Stimulated activated CD8-positive, alpha-beta memory T cell treated with anti-CD3 and anti-CD28 coated beads, Interleukin-15, amount 100 ng/mL, for 4 hours (primary cell): Measurements from ENCODE around the gene TEDDM1.

Experiments
- DNase-seq, 2 donors: peaks; one replicate each; pipeline ENCODE4 v3.0.0-alpha.2; 2020; ENCODE audit warnings: low read depth in 2 of 2

TEDDM1 gene

DNA sequence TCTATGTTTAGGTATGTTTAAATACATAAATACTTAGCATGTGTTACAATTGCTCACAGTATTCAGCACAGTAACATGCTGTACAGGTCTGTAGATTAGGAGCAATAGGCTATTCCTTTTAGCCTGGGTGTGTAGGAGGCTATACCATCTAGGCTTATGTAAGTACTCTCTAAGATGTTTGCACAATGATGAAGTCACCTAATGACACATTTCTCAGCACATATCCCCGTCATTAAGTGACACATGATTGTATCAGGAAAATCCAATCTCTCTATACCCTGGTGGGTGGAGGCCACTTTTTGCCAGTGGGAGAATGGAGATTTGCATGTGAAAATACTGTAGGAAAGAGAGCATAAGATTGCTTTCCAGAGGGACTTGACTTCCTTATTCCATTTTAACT is 5.5 kb upstream of the TEDDM1 start:
- DNase-seq: no peak

DNA sequence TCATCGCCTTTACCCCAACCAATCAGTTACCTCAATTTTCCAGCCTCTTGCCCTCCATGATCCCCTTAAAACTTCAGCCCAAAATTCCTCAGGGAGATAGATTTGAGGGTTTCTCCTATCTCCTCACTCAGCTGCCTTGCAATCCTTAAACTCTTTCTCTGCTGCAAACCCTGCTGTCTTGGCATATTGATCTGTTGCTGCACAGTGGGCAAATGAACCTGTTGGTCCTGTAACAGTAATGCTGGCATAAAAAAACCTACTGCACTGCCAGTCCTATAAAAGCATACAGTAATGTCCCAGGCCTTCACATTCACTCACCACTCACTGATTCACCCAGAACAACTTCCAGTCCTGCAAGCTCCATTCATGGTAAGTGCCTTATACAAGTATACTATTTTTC is 5.1 kb upstream of the TEDDM1 start:
- DNase-seq: no peak

DNA sequence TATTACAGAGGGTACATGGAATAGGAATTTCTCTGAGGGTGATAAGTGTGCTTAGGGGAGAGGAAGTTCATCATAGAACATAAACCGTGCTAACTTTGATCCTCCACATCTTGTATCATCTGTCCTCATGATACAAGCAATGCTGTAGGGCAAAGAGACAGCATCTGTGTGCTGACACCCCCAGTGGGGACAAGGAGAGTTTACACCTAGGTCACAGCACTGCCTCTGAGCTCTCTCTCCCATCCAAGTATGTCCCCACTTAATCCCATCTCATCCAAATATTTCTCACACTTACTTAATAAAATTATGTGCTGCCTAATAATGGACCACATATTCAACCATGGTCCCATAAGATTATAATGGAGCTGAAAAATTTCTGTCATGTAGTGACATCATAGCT is 4.3 kb upstream of the TEDDM1 start:
- DNase-seq: no peak

DNA sequence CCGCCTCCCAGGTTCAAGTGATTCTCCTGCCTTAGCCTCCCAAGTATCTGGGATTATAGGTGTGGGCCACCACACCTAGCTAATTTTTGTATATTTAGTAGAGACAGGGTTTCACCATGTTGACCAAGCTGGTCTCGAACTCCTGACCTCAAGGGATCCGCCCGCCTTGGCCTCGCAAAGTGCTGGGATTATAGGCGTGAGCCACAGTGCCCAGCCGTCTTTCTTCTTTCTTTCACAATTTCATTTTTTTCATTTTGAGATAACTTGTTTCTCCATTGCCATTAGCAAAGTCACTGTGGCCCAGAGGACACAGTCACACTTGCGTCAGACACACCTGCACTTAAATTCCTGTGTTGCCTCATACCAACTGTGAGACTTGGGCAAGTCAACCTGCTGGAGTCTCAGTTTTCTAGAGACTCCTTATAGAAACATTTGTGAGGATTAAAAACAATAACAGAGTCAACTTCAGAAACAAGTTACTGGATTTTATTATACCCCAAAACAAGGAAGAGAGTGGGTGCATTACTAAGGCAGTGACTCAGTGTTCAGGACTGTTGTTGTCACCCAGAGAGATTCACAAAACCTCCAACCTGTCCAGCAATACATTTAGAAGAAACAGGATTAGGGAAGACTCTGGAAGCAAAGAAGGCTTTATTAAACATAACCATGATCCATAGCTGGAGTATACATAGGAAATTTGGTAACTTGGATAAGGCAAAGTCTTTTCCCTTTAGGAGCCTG is 2.6 kb downstream of the TEDDM1 start:
- no peak for DNase-seq

DNA sequence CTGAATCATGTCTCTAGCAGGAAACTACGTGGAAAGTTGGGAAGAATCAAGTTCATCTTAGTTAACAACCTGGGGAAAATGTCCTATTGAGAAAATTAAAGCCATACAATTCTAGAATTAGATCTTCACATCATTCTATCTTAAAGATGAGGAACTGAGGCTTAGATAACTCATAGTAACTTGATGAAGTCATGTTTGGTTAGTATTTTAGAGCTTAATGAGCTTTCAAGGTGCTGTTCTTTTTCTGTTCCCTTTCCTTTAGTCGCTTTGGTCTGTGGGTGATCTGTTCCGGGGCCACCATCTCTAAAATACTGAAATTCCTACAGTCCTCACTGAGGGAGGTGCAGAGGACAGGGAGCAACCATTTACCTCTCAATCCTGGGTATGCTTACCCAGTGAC is 4.6 kb downstream of the TEDDM1 start:
- DNase-seq: no peak

DNA sequence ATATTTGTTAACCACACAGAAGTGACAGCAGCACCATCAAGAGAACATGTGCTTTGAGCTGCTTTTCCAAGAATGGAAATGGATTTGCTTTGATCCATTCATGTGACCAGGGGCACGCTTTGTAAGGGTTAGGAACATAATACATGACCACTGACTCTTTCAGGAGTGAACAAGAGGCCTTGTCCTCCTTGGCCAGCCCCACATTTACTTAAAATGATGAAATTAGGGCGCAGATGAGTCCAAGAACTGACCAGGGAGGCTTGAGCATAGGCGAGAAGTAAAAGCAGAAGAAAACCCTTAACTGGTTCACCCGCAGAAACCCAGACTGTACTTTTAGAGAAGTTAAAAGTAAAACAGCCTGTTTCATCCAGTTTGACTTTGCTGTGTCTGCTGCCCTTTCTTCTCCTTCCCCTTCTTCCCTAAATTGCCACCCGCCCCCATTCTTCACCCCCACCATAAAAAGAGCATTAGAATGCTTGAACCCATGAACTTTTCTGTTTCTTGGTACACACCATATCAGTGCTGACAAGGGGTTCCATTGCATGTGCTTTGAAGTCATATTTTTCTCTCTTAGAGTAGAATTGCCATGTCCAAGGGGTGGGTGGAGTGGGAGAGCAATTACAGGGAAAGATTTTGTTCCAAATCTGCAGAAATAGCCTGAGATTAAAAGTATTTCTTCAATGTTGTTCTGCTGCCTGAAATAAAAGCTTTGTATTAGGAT is 6.3 kb downstream of the TEDDM1 start:
- no peak for DNase-seq

DNA sequence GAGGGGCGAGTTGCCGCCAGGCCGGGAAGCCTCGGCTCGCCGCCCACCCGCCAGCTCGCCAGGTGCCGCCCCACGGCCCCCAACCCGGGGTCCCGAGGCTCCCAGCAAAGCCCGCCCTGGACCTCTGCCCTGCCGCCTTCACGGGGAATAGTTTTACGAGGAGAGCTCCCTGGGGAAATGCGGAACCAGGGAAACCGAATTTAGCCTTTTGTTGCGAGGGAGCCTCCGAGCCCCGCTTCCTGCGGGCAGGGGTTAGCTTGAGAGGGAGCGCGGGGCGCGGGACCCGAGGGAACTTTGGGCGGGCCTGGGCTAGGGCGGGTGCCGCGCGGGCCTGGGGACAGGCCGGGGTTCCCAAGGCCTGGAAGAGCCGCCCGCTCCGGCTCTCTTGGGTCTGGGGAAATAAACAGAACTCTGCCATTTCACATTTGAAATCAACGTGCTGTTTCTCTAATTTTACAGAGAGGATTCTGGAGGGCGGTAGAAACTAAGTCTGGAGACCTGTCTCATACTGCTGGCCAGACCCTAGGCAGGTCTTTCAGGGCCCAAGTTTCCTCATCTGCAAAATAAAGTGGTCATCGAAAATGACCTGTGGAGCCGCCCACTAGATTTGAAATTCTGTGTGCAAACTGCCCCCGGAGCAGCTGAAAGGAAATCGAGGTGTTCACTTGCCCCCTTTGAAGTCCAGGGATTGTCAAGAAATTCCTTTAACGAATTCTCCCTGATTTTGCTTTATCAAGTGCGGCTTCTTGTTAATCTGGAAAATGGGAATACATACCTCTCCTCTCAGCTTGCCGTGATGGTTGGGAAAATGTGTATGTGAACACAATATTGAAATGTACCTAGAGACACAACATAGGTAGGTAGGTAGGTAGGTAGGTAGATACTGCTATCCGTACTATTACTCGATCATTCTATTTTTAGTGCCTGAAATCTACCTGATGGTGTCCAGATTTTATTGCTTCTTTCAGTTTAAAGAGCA is 8.1 kb downstream of the TEDDM1 start:
- DNase-seq: no peak

DNA sequence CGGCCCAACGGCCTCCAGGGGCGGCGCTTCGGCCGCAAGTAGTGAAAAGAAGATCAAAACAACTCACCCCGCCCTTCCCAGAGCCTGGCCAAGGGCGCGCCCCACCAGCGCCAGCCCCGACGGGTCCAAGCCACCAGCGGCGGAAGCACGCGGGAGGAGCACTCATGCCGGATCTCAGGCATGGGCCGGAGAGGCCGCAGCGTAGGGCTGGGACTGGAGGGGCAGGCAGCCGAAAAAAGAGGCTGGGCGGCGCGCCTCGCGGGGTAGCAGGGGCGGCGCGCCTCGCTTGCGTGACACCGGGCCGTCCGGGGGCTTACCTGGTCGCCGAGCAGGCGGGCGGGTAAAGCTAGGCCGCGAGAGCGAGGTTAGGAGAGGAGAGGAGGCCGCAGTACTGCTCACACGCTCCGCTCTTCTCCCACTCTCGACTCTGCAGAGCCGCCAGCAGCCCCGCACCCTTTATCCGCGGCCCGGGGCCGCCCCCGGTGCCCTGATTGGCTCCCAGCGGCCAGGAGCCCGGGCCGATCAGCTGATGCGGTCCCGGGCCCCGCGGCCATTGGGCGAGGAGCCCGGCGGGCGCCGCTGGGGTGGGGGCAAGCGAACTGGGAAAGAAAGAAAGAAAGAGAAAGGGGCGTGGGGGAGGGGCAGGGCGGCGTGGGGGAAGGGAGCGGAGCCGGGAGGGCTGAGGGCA is 9.0 kb downstream of the TEDDM1 start, which contains the start of gene GLUL:
GLUL (minus strand) TSS at position 429 of the 688 bp plus-strand sequence. CDS start 3,053 bp downstream, outside the sequence.
- DNase-seq: peak; percentile 34 to 53

DNA sequence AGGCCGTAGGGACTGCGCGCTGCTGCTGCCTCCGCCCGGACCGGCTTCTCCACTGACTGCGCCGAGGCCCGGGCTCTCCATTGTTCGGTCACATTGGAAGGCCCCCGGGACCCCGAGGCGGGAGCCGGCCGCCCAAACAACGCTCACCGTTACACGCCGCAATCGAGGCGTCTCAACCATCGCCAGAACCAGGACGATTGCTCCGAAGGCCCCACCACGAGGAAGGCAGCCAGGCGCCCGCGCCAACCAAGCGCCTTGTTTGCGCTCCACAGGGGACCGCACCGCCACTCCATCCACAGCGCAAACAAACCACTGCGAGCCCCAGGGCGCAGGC is 9.5 kb downstream of the TEDDM1 start:
- DNase-seq: no peak

DNA sequence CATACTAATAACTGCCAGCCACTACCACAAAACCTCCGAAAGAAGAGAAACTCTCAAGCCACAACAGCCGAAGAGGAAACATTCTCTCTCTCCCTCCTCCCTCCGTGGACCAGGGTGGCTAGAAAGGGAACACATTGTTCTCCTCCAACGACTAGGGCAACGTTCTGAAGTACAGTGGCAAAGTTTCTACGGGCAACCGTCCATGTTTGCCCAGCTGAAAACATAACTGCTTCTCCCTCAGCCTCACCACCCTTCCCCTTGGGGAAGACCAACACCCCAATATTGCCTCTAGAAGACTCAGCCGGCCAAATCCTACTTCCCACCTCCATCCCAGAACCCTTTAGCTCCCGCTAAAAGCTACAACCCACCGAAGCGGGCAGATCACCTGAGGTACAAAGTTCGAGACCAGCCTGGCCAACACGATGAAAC is 10.8 kb downstream of the TEDDM1 start:
- DNase-seq: no peak

DNA sequence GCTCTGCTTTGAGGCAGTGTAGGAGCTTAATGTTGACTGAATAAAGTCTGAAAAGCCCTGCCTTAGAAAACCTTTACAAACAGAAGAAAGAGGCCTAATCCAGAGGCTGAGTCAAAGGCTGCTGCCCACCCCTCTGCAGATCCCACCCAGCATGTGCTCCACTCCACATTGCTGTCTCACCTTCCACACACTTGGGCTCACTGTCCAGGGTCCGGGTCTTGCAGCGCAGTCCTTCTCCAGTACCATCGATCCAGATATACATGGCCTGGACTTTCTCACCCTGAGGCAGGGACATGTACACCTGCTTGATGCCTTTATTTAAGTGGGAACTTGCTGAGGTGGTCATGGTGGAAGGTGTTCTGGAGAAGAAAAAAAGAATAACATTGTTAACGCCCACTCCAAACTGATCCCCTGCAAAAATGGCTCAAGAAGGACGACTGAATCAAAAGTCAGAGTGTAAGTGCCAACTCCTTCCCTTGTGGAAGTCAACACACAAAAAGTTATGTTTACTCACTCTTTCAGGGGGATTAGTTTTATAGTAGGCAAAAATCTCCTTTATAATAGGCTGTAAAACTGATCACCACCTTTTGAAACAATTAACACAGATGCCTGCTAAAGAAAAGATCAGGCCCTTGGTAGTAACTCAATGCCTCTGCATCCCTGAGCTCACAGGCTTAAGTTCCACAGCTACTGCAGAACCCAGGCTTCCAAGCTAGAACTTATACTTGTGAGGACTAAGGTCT is 11.9 kb downstream of the TEDDM1 start:
- DNase-seq: no peak

DNA sequence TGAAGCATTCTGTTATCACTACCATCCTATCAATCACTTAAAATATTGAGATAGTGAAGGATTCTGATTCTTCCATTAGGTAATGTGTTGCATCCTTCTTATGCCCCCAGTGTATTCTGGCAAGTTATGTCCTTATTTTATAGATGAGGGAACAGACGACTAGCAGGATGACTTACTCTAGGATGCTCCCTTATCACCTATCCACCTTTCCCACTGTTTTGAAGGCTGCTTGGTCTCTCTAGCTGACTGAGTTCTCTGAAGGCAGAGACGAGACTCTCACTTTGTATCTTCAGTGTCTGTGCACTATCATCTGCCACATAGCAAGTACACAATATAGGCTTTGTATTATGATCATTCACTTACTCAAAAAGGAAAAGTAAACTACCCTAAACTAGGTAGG is 12.9 kb downstream of the TEDDM1 start:
- DNase-seq: no peak

DNA sequence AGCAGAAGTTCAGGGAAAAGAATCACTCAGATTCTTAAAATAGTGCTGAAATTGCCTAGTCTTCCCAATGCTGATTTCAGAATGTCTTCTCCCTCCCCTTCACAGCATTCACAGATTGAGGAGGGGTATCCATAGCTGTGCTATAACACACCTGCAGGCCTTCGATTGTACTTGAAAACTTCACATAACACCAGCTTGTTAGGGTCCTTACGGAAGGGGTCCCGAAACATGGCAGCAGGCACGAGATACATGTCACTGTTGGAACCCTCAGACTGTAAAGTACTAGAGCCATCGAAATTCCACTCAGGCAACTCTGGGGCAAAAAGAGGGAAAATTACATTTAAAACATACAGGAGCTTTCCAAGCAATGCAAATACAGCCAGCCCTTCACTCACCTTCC is 13.5 kb downstream of the TEDDM1 start:
- no peak for DNase-seq

DNA sequence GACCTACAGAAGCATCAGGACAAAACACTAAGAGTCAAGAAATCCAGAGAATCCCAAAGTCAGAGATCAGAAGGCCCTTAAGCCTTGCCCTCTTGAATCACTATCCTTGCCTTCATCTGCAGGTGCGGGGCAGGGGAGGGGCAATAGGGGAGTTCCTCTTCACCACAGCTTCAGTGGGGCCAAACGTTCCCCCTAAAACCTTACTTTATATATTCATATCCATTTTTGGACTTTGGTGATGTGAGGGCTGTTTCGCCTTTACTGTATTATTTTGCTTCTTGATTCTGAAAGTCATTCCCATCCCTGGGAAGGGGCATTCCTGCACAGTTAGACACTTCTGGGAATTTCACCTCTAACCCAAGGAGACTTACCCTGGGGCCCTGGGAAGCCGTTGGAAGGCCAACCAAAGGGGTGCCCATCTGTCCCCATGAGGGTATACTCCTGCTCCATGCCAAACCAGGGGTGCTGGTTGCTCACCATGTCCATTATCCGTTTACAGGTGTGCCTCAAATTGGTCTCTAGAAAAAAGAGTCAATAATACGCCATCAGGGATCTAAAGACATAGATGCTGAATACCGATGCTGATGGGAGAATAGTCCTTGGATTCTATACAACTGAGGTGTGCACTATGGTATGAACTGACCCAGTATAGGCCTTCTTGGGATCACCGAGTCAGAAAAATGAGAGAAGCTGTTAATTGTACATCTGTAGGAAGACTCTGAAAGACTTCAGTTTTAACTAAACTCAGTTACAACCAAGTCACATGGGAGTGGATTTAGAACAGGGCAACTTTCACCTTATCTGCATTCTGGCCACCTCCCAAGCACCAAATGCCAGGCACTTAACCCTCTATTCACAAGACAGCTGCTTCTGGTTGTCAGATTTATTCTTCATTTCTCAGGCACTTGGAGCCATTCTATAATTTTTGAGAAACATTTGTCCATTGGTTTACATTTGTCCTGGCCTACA is 14.3 kb downstream of the TEDDM1 start:
- DNase-seq: no peak

DNA sequence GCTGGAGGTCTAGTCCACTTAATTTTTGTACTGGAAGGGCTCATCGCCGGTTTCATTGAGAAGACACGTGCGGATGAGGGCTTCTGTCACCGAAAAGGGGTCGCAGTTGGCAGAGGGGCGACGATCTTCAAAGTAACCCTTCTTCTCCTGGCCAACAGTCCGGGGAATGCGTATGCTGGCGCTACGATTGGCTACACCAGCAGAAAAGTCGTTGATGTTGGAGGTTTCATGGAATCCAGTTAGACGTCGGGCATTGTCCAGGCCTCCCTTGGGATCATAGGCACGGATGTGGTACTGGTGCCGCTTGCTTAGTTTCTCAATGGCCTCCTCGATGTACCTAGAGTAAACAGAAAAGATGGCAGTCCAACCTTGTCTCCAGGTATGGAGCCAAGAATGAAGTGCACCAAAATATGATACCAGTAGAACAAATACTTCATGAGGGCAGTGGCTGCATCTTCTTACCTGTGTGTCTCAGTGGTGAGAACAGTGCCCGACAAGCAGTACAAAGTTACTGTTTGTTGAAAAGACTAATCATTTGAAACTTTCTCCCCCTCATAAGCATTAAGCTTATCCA is 16.0 kb downstream of the TEDDM1 start:
- DNase-seq: no peak

DNA sequence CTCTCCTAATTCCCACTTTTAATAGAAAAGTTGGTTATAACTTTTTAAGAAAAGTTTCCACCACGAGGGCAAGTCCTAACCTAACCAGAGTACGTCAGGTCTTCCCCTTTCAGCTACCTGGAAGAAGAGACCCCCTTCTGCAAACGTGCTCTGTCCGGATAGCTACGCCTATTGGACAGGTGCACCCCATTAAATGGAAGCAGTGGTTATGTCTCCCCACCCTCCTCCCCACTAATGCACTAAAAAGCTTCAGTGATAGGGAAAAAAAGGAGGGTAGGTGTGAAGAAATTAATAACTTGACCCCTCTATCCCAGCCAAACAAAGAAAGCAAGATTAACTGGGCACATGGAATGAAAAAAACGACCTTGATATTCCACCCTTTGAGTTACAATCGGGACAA is 16.5 kb downstream of the TEDDM1 start:
- DNase-seq: no peak

DNA sequence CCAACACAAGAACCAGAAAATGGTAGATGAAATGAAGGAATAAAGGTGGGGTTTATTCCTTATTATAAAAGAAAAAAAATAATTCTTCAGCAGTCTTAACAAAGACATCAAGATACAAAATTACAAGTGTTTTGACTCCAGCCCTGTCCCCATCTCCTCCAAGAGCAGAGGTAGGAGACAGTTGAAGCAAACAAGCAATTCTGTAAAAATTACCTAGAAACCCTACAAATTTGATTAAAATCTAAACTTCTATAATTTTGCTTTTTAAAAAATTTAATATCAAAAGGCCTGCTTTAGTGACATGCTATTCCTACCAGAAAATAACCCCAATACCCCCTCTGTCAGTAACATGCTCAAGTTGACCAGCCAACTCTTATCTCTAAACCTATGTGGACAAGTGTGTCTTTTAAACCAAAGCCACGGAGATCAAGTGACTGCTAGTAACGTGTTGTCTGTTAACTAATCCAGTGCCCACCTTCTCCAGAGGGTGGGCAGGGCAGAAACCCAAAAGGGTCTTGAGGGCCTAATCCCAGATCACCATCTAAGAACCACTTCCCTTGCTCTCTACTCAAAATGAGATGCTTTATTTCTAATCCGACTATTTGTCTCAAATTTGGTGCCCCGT is 17.3 kb downstream of the TEDDM1 start:
- no peak for DNase-seq

DNA sequence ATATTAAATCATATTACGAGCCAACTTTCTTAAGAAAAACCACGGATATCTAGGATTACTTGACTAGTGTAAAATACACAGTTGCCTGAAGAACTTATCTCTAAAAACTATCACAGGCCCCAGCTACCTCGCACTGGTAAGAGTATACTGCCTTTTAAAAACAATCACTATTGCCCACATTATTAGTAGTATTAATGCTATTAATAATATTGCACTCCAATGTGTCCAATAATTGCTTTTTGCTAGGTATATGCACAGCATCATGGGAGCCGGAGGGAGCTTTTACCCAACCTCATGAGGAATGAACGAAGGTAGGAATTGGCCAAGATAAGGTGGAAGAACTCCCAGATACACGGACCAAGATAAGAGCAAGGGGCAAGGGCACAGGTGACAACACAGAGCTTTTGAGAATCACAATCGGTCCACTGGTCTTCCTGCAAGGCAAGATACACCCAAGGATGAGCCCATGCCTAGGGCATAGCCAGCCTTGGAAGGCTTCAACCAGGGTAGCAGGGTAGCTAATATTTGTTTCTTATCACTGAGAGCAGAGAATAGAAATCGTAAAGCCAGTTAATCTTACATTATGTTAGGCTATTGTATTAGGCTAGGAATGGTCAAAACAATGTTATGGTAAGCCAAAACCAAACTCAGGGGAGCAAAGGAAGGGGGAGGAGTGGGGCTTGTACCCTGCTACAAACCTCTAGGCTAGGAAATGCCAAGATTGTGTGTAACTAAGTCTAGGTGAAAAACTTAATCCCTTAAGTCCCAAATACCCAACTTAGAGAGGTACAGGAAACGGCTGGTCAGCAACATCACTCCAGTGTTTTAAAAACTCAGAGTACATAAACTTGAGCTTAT is 18.3 kb downstream of the TEDDM1 start:
- DNase-seq: no peak
